Epithelial cell of esophagus (primary cell): ENCODE measurements around the gene OR51E2.
"Not testable (repeated sequence)": the region's sequence is repeated elsewhere in the genome, so short reads cannot be mapped to it uniquely, and the experiment has no call there.

Experiments used
- DNase-seq: peaks from one replicate; pipeline ENCODE4 v3.0.0; 2010; ENCODE audit warnings: low read depth
- H3K4me3 ChIP-seq: 2 replicates; pipeline ENCODE4 v1.5.1; 2011; ENCODE audit warnings: mild to moderate bottlenecking, low read length, control low read depth
- TF ChIP-seq, protein P1 (sequence below): IDR thresholded peaks from 2 replicates; pipeline ENCODE4 v1.5.1; 2011; ENCODE audit warnings: low read depth, mild to moderate bottlenecking, low read length, control low read depth, inconsistent platforms; ENCODE audit not compliant: insufficient read depth; ENCODE audit errors: missing control alignments

The OR51E2 gene

DNA sequence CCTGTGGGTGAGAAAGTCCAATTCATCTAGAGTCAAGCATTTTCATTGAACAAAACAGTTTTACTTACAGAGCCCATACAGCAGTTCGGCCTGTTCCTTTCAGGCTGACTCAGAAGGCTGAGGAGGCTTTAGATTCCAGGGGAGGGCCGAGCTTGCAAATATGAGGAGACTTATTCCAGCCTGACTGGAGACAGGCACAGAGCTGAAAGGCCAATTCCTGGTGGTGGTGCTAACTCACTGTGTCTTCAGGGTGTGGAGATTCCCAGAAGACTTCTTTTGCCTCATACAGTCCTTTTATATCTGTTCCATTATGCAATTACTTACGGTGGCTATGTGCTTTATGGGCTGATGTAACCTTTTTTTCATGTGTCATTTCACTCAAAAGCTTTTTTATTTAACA lies at the start of gene OR51E2:
OR51E2 (minus strand) TSS at position 269 of the 400 bp plus-strand sequence. CDS start 15,142 bp downstream, outside the sequence.
- TF ChIP-seq, protein P1, sequence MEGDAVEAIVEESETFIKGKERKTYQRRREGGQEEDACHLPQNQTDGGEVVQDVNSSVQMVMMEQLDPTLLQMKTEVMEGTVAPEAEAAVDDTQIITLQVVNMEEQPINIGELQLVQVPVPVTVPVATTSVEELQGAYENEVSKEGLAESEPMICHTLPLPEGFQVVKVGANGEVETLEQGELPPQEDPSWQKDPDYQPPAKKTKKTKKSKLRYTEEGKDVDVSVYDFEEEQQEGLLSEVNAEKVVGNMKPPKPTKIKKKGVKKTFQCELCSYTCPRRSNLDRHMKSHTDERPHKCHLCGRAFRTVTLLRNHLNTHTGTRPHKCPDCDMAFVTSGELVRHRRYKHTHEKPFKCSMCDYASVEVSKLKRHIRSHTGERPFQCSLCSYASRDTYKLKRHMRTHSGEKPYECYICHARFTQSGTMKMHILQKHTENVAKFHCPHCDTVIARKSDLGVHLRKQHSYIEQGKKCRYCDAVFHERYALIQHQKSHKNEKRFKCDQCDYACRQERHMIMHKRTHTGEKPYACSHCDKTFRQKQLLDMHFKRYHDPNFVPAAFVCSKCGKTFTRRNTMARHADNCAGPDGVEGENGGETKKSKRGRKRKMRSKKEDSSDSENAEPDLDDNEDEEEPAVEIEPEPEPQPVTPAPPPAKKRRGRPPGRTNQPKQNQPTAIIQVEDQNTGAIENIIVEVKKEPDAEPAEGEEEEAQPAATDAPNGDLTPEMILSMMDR, result no peak
- H3K4me3 ChIP-seq, result no peak within 1 kb of the TSS
- peak; percentile 35 for DNase-seq

- DNase-seq, result no peak
- H3K4me3 ChIP-seq, result no peak overlapping the region
- TF ChIP-seq, protein P1, result no peak
Observed at GRCh38 chr11:4740735-4741134, 43.1 kb upstream of the OR51E2 start.

GRCh38 chr11:4727171-4727570 lies 29.5 kb upstream of the OR51E2 start:
- TF ChIP-seq, protein P1, result no peak
- no peak overlapping the region for H3K4me3 ChIP-seq
- no peak for DNase-seq

DNA sequence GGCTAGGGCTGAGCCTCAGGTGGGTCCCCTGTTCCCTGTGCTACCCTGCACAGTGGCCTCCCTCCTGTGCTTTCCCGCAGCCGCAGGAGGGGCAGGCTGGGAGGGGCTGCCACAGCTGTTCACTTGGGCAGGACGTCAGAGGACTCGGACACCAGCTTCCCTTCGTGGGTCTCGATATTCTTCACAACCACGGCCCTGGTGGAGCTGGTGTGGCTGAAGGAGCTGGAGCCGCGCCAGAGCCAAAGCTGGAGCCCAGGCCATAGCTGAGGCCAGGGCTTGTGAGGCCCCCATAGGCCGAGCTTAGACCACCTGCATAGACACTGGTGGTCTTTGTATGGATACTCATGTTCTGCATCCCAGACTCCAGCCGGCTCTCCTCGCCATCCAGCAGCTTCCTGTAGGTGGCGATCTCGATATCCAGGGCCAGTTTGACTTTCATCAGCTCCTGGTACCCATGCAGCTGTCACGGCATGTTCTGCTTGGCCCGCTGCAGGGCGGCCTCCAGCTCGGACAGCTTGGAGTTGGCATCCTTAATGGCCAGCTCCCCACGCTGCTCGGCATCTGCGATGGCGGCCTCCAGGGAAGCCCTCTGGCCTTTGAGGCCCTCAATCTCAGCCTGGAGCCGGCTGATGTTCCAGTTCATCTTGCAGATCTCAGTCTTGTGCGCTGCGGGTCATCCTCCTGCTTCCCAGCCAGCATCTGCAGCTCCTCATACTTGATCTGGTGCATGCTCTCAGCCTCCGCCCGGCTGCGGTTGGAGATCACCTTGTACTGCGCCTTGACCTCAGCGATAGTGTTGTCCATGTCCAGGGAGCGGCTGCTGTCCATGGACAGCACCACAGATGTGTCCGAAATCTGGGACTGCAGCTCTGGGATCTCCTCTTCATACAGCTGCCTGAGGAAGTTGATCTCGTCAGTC lies 25.2 kb upstream of the OR51E2 start:
- DNase-seq, result not testable (repeated sequence)

DNA sequence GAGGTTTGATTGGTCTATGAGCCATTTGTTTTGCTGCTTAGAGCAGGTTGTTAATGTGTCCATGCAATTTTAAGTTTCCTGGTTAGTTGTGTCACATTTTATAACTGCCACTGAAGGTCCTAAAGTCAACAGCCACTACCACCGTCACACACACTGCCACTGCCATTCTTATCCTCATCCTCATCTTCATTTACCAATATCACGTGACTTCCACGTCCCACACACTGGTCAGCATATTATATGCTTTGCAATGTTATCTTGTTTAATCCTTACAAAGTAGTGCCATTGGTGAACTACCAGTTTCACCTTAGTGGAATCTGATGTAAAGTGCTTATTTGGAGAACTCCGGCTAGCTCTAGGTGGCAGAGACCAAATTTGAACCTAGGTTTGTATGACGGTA lies 16.6 kb upstream of the OR51E2 start:
- H3K4me3 ChIP-seq, result no peak overlapping the region
- TF ChIP-seq, protein P1, result no peak
- no peak for DNase-seq

More for the DNA sequence above, 25.2 kb upstream of the OR51E2 start:
- not testable (repeated sequence) for H3K4me3 ChIP-seq

- no peak overlapping the region for H3K4me3 ChIP-seq
- TF ChIP-seq, protein P1, result no peak
- peak; percentile 7 for DNase-seq
Observed at GRCh38 chr11:4713241-4713640, 15.6 kb upstream of the OR51E2 start.

DNA sequence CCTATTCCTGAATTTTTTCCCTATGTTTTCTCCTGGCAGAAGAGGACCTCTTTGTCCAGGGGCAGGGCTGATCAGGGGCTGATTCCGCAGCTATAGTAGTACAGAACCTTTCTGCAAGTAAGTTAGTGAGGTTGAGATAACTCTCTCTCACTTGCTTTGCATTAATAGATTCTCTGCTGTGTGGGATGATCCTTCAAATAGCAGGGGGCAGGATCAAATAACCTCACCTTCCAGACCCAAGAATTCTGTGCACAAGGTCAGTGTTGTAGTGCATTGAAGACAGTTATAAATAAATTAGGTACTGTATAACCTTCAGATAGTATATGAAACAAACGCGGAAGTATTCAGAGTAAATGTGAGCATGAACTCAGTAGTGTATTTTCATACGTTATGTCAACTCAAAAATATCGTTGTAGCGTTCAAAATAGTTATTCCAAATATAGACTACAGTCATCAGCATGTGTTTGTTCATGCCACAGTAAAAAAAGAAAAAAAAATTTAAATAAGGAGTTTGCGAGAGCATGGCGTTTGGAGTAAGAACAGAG lies 7.2 kb upstream of the OR51E2 start:
- TF ChIP-seq, protein P1, result no peak
- no peak overlapping the region for H3K4me3 ChIP-seq
- DNase-seq, result no peak
